Panc1 (cell line): ENCODE measurements around the gene ACIN1. TPM values are rescaled to one million over a fixed set of nuclear protein-coding genes. Genes with fewer than 3 reads are reported as not detected.

ENCODE experiments used
- ATAC-seq: fragments of 200-7000 bp; cut with Tn5 transposase; 2 replicates; pipeline ENCODE4 v1.9.1; 2020; ENCODE audit warnings: mild to moderate bottlenecking, moderate library complexity
- BruUV-seq: library from RNA; stranded (reverse); fragments of 400-500 nt; replicated peaks from 2 replicates; lab custom pipeline; 2021; lab: Mats Ljungman, UMichigan
- CTCF ChIA-PET: fragments of 300-600 bp; sonication (Branson Sonifier 250); formaldehyde crosslinking; loops from one replicate; lab custom pipeline; 2022; ENCODE audit warnings: antibody characterized with exemption; lab: Charles Lee
- POLR2A ChIA-PET: fragments of 300-600 bp; sonication (Branson Sonifier 250); formaldehyde crosslinking; loops from one replicate; lab custom pipeline; 2022; ENCODE audit warnings: antibody characterized with exemption; lab: Charles Lee
- DNase-seq: peaks from one replicate; pipeline ENCODE4 v3.0.0-alpha.2; 2010; ENCODE audit warnings: low read depth, low spot score
- H3K27ac ChIP-seq: 2 replicates; pipeline ENCODE4 v1.5.1; 2011; ENCODE audit warnings: mild to moderate bottlenecking, low read length, inconsistent platforms
- H3K27me3 ChIP-seq: fragments of 200-500 bp; sonication (Bioruptor generic); 2 replicates; pipeline ENCODE4 v1.6.0; 2014; ENCODE audit warnings: low read length, inconsistent platforms; ENCODE audit not compliant: control insufficient read depth, insufficient read depth
- H3K36me3 ChIP-seq: fragments of 200-500 bp; sonication (Bioruptor generic); 2 replicates; pipeline ENCODE4 v1.5.1; 2014; ENCODE audit warnings: inconsistent platforms, mild to moderate bottlenecking, low read length, moderate library complexity; ENCODE audit not compliant: control insufficient read depth, insufficient read depth
- H3K4me1 ChIP-seq: 2 replicates; pipeline ENCODE4 v1.5.1; 2011; ENCODE audit warnings: inconsistent platforms, mild to moderate bottlenecking, low read length, moderate library complexity; ENCODE audit not compliant: control insufficient read depth, insufficient read depth
- H3K4me3 ChIP-seq, 2 experiments: 2 replicates each; pipeline ENCODE4 v1.5.1; 2011 to 2012; ENCODE audit warnings: low read depth in 2 of 2, low read length in 2 of 2, mild to moderate bottlenecking in 2 of 2, inconsistent platforms in 1 of 2, moderate library complexity in 1 of 2
- H3K9me3 ChIP-seq: fragments of 200-500 bp; sonication (Bioruptor generic); 2 replicates; pipeline ENCODE4 v1.5.1; 2014; ENCODE audit warnings: low read depth, mild to moderate bottlenecking, inconsistent platforms, low read length, moderate library complexity; ENCODE audit not compliant: control insufficient read depth, insufficient read depth
- CTCF ChIP-seq: fragments of 450-650 bp; IDR thresholded peaks from 2 replicates; pipeline ENCODE4 v1.5.1; 2017; ENCODE audit warnings: mild to moderate bottlenecking
- POLR2AphosphoS5 ChIP-seq: IDR thresholded peaks from 2 replicates; pipeline ENCODE4 v1.6.1; 2012; ENCODE audit warnings: mild to moderate bottlenecking, low read depth, low read length, moderate library complexity
- SIN3A ChIP-seq: IDR thresholded peaks from 2 replicates; pipeline ENCODE4 v1.6.1; 2012; ENCODE audit warnings: low read depth, mild to moderate bottlenecking, low read length, moderate library complexity, borderline replicate concordance; ENCODE audit not compliant: insufficient read depth
- TCF7L2 ChIP-seq: IDR thresholded peaks from 2 replicates; pipeline ENCODE4 v1.6.1; 2011; ENCODE audit warnings: mild to moderate bottlenecking, low read depth, low read length, inconsistent platforms
- in situ Hi-C: cut with HindIII; loops from 2 replicates; pipeline ENCODE4 v1.10.0; 2016; ENCODE audit warnings: low sequenced_read_pairs, low pct_unique_long_range_greater_than_20kb
- intact Hi-C: fragments of 100-400 bp; cut with micrococcal nuclease; formaldehyde crosslinking; loops from one replicate; pipeline ENCODE4 v1.10.0; 2022; ENCODE audit not compliant: unreplicated experiment
- total RNA-seq: library from RNA; stranded (reverse); gene quantifications from one replicate; pipeline ENCODE4 v1.2.1, GENCODE V29; 2021; ENCODE audit not compliant: unreplicated experiment
- TF ChIP-seq, protein P1 (sequence below), 2 experiments: IDR thresholded peaks; 2 replicates each; pipeline ENCODE4 v1.6.1; 2011 to 2012; ENCODE audit warnings: low read depth in 2 of 2, control low read depth in 1 of 2, low read length in 1 of 2, mild to moderate bottlenecking in 1 of 2, moderate library complexity in 1 of 2; ENCODE audit not compliant: insufficient read depth in 1 of 2

Gene ACIN1
- total RNA-seq, 1 experiment from 2014 or later, result 162 TPM

- no peaks in the 10 kb centered on the region for H3K36me3 ChIP-seq
- in situ Hi-C loops, result no loop called here
- ATAC-seq (no peak), DNase-seq (no peak)
- no peak overlapping the region for H3K27ac ChIP-seq
- BruUV-seq, result no TSS peak
- no peaks in the 10 kb centered on the region for H3K9me3 ChIP-seq
- H3K4me3 ChIP-seq, result no peak overlapping the region
- intact Hi-C loops, result no loop called here
- H3K27me3 ChIP-seq, result no peaks in the 10 kb centered on the region
- ChIA-PET POLR2A (no interaction called here), CTCF (no interaction called here)
- peaks cover 10% of the 10 kb centered on the region; the same call in 1 of the 2 replicates for H3K4me1 ChIP-seq
- TF ChIP-seq TCF7L2 (no peak), SIN3A (no peak), POLR2AphosphoS5 (no peak)
Observed at GRCh38 chr14:23101213-23101970, 6.5 kb upstream of the ACIN1 start.

DNA sequence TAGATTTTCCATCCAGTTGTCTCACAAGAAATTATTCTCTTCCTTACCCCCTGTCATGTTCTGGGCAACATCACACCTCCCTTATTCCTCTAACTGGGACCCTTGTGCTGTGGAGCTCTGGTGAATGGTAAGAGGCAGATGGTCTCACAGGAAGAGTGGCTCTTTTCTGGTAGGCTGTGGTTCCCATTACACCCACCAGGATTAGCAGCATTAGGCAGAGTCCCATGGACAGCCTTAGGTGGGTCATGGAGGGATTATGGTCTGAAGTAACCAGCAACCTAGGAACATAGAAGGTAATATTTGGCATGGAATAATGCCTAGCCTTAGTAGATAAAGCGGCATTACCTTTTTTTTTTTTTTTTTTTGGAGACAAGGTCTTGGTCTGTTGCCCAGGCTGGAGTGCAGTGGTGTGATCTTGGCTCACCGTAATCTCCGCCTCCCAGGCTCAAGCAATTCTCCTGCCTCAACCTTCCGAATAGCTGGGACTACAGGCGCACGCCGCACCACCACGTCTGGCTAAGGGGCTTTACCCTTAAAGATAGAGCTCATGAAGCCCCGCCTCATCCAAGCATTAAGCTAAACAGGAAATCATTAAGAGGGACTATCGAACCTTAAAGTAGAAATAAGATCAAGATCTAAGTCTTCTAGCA, 4.4 kb upstream of the ACIN1 start:
- DNase-seq, result no peak
- H3K4me1 ChIP-seq, result peaks cover 10% of the 10 kb centered on the region
- H3K27ac ChIP-seq, result no peak overlapping the region
- peaks cover 5% of the 10 kb centered on the region; the same call in 1 of the 2 replicates for H3K36me3 ChIP-seq
- no peak for ATAC-seq
- intact Hi-C loops, result no loop called here
- in situ Hi-C loops, result no loop called here
- ChIA-PET POLR2A (interaction anchor here (0.7 kb wide), 1 partner anchor 208 kb away, joined by 7 read pairs; no protein-coding TSS in a partner anchor), CTCF (interaction anchor here (0.7 kb wide), 1 partner anchor 30 kb away, joined by 8 read pairs; no protein-coding TSS in a partner anchor)
- no peak overlapping the region for H3K4me3 ChIP-seq
- no peaks in the 10 kb centered on the region for H3K9me3 ChIP-seq
- H3K27me3 ChIP-seq, result no peaks in the 10 kb centered on the region
- no peak for TF ChIP-seq CTCF
- BruUV-seq, result no TSS peak

DNA sequence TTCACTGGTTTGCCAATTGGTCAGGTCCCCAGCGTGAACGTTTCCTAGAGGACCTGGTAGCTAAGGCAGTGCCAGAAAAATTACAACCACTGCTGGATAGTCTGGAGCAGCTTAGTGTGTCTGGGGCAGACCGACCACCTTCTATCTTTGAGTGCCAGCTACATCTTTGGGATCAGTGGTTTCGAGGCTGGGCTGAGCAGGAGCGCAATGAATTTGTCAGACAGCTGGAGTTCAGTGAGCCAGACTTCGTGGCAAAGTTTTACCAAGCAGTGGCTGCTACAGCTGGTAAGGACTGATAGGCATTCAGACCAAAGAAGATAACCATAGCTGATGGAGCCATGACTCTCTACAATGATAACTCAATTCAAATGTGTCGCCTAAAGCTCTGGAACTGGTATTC, 2.9 kb upstream of the ACIN1 start:
- DNase-seq (no peak), ATAC-seq (no peak)
- in situ Hi-C loops (no loop called here), intact Hi-C loops (no loop called here)
- Histone ChIP-seq H3K4me3 (no peak overlapping the region), H3K9me3 (no peaks in the 10 kb centered on the region), H3K36me3 (peaks cover 13% of the 10 kb centered on the region), H3K27me3 (no peaks in the 10 kb centered on the region), H3K27ac (no peak overlapping the region), H3K4me1 (peaks cover 16% of the 10 kb centered on the region)
- ChIA-PET POLR2A (interaction anchor here (0.5 kb wide), 1 partner anchor 97 kb away, joined by 4 read pairs; no protein-coding TSS in a partner anchor), CTCF (no interaction called here)
- no peak for TF ChIP-seq CTCF
- TF ChIP-seq, protein P1, sequence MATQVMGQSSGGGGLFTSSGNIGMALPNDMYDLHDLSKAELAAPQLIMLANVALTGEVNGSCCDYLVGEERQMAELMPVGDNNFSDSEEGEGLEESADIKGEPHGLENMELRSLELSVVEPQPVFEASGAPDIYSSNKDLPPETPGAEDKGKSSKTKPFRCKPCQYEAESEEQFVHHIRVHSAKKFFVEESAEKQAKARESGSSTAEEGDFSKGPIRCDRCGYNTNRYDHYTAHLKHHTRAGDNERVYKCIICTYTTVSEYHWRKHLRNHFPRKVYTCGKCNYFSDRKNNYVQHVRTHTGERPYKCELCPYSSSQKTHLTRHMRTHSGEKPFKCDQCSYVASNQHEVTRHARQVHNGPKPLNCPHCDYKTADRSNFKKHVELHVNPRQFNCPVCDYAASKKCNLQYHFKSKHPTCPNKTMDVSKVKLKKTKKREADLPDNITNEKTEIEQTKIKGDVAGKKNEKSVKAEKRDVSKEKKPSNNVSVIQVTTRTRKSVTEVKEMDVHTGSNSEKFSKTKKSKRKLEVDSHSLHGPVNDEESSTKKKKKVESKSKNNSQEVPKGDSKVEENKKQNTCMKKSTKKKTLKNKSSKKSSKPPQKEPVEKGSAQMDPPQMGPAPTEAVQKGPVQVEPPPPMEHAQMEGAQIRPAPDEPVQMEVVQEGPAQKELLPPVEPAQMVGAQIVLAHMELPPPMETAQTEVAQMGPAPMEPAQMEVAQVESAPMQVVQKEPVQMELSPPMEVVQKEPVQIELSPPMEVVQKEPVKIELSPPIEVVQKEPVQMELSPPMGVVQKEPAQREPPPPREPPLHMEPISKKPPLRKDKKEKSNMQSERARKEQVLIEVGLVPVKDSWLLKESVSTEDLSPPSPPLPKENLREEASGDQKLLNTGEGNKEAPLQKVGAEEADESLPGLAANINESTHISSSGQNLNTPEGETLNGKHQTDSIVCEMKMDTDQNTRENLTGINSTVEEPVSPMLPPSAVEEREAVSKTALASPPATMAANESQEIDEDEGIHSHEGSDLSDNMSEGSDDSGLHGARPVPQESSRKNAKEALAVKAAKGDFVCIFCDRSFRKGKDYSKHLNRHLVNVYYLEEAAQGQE (IDR thresholded peaks at IDR 0.05; ENCODE audit: insufficient read depth in 1 of 2, low read depth in 2 of 2, low read length in 1 of 2), result no peak
- no peak for TF ChIP-seq TCF7L2
- TF ChIP-seq POLR2AphosphoS5, result no peak
- no peak for TF ChIP-seq SIN3A
- no TSS peak for BruUV-seq
